Large intestine (tissue), 3 donors: ENCODE data around the gene DFFB. TPM values are rescaled to one million over a fixed set of nuclear protein-coding genes. Genes with fewer than 3 reads are reported as not detected.

Experiments used
- DNase-seq, 2 donors: peaks; one replicate each; pipeline versions ENCODE4 v3.0.0 to v3.0.0-alpha.2; 2013
- H3K27ac ChIP-seq: one replicate; pipeline ENCODE4 v1.5.1; 2013; ENCODE audit warnings: low read length
- H3K27me3 ChIP-seq: 2 replicates; pipeline ENCODE4 v1.6.1; 2013; ENCODE audit warnings: low read length; ENCODE audit not compliant: control insufficient read depth, insufficient read depth
- H3K36me3 ChIP-seq: 2 replicates; pipeline ENCODE4 v1.6.1; 2013; ENCODE audit warnings: low read length; ENCODE audit not compliant: control insufficient read depth, insufficient read depth
- H3K4me1 ChIP-seq: one replicate; pipeline ENCODE4 v1.6.1; 2013; ENCODE audit warnings: low read length; ENCODE audit not compliant: control insufficient read depth, insufficient read depth
- H3K4me3 ChIP-seq: one replicate; pipeline ENCODE4 v1.5.1; 2013; ENCODE audit warnings: low read length
- H3K9me3 ChIP-seq: one replicate; pipeline ENCODE4 v1.6.1; 2013; ENCODE audit warnings: mild to moderate bottlenecking, low read depth, low read length, moderate library complexity; ENCODE audit not compliant: control insufficient read depth
- WGBS: methylation state at CpG from one replicate; pipeline ENCODE4 v1.1.5; 2013; ENCODE audit warnings: low lambda C conversion rate; ENCODE audit not compliant: insufficient coverage; 5-methylcytosine and 5-hydroxymethylcytosine counted together
- polyA plus RNA-seq: library from polyadenylated mRNA; unstranded; fragments of 120-200 nt; gene quantifications from one replicate; pipeline ENCODE4 v1.2.1, GENCODE V29; 2013

The DFFB gene
- polyA plus RNA-seq, 1 donor: 10.6 TPM

DNA sequence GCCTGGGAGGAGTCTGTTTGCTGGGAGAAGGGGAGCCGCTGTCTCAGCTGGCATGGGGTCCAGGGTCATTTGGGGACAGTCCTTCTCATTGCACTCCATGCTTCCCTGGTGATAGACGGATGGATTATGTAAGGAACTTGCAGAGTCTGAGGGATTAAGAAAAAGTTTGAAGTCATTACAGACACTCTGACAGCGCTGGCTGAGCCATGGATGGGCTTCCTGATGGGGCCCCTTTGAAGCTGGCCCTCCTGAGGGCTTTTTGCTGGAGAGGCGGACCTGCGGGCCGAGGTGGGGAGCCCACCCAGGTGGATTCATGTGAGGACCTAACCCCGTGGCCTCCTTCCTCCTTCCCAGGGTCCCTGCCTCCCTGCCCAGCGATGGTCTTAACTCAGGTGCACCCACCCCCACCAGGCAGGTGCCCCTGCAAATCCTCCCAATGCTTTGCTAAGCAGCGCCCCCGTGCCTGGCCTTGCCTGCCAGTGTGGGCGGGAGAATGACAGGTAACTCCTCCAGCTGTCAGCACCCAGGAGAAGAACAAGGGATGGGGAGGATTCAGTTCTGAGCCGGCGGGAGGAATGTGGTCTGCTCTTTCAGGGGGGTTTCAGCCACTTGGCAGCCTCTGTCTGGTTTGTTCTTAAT, 67.0 kb downstream of the DFFB start:
- Histone ChIP-seq H3K27ac (no peak overlapping the region), H3K9me3 (no peaks in the 10 kb centered on the region), H3K4me3 (no peak overlapping the region), H3K27me3 (no peaks in the 10 kb centered on the region), H3K36me3 (no peaks in the 10 kb centered on the region), H3K4me1 (no peaks in the 10 kb centered on the region)
- DNase-seq: no peak
- no CpG with 5 or more reads among the region's 13 CpGs for WGBS

DNA sequence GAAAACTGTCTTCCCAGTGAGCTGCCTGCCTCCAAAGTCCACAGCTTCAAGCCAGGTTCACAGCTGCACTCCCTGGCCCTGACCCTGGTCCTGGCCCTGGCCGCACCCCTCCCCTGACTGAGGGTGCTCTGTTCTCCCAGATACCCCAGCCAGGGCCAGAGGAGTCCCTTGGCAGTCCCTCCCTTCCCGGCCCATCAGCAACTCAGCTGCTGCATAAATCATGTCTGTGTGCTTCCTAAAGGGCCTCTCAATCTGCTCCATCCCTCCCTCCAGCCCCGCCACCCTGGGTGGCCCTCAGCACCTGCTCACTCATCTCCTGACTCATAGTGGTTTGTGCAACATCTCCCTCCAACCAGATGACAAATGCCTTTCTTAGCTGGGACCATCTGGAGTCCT, 67.5 kb downstream of the DFFB start:
- no peaks in the 10 kb centered on the region for H3K4me1 ChIP-seq
- no peaks in the 10 kb centered on the region for H3K36me3 ChIP-seq
- no peak overlapping the region for H3K27ac ChIP-seq
- no peak overlapping the region for H3K4me3 ChIP-seq
- no peaks in the 10 kb centered on the region for H3K27me3 ChIP-seq
- WGBS: no CpG with 5 or more reads among the region's 3 CpGs
- no peaks in the 10 kb centered on the region for H3K9me3 ChIP-seq
- DNase-seq: no peak

DNA sequence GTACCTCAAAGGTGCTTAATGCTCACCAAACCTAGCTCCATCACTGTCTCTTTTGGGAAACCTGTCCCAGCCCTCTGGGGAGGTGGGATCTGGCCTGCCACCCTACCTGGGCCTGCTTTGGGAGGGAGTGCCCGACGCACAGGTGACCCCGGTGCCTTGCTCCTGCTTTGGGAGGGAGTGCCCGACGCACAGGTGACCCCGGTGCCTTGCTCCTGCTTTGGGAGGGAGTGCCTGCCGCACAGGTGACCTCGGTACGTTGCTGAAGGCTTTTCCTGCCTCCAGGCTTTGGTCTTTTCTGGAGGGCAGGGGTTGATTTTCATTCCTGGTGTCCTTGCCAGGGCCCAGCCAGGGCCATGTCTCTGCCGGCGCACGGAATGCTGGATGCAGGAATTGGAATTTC, 68.0 kb downstream of the DFFB start:
- Histone ChIP-seq H3K36me3 (no peaks in the 10 kb centered on the region), H3K4me3 (no peak overlapping the region), H3K27ac (no peak overlapping the region), H3K4me1 (no peaks in the 10 kb centered on the region), H3K9me3 (peaks cover 2% of the 10 kb centered on the region), H3K27me3 (no peaks in the 10 kb centered on the region)
- no CpG with 5 or more reads among the region's 12 CpGs for WGBS
- DNase-seq: no peak

DNA sequence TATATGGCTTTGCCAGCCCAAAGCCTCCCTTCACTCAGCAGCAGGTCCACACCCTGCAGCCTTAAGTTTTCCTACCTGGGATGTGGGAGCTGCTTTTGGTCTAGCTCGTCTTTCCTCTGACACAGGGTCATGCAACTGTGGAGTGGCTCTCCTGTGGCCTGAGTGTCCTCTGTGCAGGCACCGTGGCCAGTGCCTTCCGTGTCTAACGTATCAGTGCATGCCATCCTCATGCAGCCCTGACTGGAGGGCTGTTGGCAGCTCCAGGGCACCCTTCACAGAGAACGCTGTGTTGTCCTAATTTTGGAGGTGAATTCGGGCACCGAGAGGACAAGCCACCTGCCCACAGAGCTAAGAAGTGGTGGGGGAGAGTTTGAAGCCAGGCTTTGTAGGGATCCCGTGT, 68.5 kb downstream of the DFFB start:
- Histone ChIP-seq H3K27me3 (peaks cover under 1% of the 10 kb centered on the region), H3K36me3 (no peaks in the 10 kb centered on the region), H3K4me1 (no peaks in the 10 kb centered on the region), H3K9me3 (peaks cover 5% of the 10 kb centered on the region), H3K4me3 (no peak overlapping the region), H3K27ac (no peak overlapping the region)
- no CpG with 5 or more reads among the region's 8 CpGs for WGBS
- no peak for DNase-seq

DNA sequence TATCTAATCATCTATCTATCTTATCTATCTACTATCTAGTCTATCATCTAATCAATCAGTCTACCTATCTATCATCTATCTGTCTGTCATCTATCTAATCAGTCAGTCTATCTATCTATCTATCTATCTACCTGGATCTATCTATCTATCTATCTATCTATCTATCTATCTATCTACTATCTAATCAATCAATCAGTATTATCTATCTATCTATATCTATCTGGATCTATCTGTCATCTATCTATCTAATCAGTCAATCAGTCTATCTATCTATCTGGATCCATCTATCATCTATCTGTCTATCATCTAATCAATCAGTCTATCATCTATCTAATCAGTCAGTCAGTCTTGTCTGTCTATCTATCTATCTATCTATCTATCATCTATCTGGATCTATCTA, 69.7 kb downstream of the DFFB start:
- no peak for DNase-seq
- H3K27me3 ChIP-seq: peaks cover 3% of the 10 kb centered on the region
- H3K36me3 ChIP-seq: no peaks in the 10 kb centered on the region
- H3K4me3 ChIP-seq: no peak overlapping the region
- H3K9me3 ChIP-seq: peaks cover 5% of the 10 kb centered on the region
- no peaks in the 10 kb centered on the region for H3K4me1 ChIP-seq
- H3K27ac ChIP-seq: no peak overlapping the region

DNA sequence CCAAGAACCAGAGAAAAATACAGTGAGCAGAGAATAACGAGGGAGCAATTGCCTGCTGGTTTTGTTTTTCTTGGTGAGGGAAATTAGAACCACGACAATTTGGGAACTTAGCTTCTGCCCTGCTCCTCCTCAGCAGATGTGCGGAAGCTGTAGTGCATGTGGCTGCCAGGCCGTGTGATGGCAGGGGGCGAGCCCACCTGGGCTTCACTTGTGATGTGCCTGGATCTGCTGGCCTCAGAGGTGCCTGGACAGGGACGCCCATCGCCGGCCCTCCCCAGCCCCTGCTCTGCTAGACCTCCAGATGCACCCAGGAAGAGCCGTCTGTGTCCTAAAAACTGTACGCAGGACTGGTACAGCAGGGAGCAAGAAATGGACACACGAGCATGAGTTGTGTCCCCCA, 71.3 kb downstream of the DFFB start:
- H3K27ac ChIP-seq: no peak overlapping the region
- peaks cover 5% of the 10 kb centered on the region for H3K9me3 ChIP-seq
- H3K4me1 ChIP-seq: no peaks in the 10 kb centered on the region
- no CpG with 5 or more reads among the region's 11 CpGs for WGBS
- peaks cover 5% of the 10 kb centered on the region for H3K27me3 ChIP-seq
- no peak for DNase-seq
- no peaks in the 10 kb centered on the region for H3K36me3 ChIP-seq
- no peak overlapping the region for H3K4me3 ChIP-seq

DNA sequence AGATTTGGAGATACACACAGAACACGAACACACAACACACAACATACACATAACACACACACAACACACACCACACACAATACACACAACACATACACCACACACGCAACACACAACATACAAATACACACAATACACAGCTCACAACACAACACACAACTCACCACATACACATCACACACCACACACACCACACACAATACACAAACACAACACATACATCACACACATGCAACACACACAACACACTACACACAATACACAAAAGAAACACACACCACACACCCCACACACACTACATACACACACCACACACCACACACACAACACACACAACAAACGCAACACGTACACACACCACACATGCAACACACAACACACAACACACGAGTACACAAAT, 71.8 kb downstream of the DFFB start:
- Histone ChIP-seq H3K4me1 (no peaks in the 10 kb centered on the region), H3K27ac (no peak overlapping the region), H3K36me3 (no peaks in the 10 kb centered on the region), H3K27me3 (peaks cover 5% of the 10 kb centered on the region), H3K9me3 (peaks cover 5% of the 10 kb centered on the region), H3K4me3 (no peak overlapping the region)
- no CpG with 5 or more reads among the region's 5 CpGs for WGBS
- no peak for DNase-seq

DNA sequence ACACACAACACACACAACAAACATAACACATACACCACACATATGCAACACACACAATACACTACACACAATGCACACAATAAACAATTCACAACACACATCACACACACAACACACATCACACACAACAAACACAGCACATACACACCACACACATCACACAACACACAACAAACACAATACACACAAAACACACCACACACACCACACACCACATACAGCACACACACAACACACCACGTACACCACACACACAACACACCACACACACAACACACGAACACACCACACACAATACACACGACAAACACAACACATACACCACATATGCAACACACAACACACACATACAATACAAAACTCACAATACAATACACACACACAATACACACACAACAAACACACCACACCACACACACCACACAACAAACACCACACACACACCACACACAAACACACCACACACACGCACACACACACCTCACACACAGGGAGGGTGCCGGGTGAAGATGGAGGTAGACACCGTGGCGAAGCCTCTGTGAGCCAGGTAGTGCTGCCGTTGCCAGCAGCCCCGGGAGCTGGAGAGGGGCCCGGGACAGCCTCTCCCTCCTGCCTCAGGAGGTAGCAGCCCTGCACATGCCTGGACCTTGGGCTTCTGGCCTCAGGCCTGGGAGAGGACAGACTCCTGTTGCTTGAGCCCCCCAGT, 73.2 kb downstream of the DFFB start:
- whole genome bisulfite sequencing: no CpG with 5 or more reads among the region's 10 CpGs
- Histone ChIP-seq H3K4me3 (no peak overlapping the region), H3K4me1 (no peaks in the 10 kb centered on the region), H3K27ac (no peak overlapping the region), H3K36me3 (no peaks in the 10 kb centered on the region), H3K9me3 (peaks cover 5% of the 10 kb centered on the region), H3K27me3 (peaks cover 5% of the 10 kb centered on the region)
- no peak for DNase-seq

DNA sequence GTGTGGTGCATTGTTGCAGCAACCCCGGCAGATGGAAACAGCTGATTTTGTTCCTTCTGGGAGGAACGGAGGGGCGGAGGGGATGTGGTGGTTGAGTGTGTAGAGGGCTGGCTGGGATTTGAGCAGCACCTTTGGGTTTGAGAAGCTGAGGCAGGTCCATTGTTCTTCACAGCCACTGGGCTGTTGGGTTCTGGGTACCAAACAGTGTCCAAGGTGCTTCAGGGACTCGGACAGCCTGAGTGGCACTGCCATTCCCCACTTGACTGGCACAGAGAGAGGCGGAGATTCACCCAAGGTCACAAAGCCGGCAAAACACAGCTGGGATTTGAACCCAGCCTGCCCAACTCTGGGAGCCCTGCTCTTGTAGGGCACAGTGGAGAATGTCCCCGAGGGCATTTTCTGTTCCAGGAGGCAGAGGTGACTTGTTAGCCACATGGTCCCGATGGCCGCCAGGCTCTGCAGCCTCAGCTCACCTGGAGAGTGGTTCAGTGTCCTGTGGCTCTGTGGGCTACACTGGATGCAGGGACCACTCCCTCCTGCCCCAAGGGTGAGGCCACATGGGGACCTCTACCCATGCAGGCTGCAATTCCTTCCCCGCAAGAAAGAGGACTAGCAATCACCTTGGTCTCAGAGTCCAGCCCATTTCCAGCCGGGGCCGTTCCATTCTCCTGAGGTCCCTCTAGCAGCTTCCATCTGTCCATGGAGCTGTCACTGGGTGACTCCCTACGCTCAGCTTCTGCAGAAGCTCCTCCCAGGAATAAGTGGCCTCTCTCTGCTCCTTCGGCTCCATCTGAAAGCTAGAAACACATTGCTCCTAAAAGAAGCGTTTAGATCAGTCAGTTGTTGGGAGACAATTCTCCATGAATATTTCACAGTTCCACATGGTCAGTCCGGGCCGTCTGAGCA, 74.0 kb downstream of the DFFB start:
- Histone ChIP-seq H3K9me3 (peaks cover 5% of the 10 kb centered on the region), H3K27ac (no peak overlapping the region), H3K27me3 (peaks cover 5% of the 10 kb centered on the region), H3K36me3 (no peaks in the 10 kb centered on the region), H3K4me3 (no peak overlapping the region), H3K4me1 (no peaks in the 10 kb centered on the region)
- DNase-seq: no peak
- 20% methylated on average over 1 of the region's 17 CpGs for WGBS

DNA sequence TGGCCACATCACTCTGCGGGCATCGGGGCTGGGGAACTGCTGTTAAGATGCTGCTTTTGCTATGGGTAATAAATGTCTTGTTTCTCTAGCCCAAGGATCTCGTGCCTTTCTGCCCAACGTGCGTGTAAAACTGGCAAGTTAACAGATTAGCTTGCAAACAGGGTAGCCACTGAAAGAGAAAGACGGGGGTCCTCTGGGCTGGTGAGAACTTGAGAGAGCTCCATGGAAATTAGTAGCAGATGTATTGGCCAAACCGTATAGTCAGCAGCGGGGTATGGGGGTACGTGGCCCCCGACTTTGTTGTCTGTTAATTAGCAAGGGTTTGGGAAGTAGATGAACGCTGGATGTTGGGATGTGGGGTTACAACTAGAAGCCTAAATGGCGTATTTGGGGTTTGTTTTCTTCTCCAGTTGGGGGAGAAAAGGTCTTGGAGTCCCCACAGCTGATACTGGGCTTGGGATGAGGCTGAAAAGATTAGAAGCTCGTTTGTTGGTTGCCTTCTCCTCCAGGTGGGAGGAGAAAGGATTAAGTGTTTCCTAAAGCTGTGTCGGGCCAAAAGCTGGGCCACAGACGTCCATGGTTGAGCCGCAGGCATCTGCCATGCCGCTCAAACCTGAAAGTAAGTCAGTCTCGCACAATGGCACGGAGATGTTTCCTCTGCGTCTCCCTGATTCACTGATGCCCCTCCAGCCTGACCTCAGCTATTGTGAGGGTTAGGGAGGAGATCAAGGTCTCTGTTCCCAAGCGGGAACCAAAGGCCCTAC, 75.1 kb downstream of the DFFB start:
- DNase-seq: no peak
- no peak overlapping the region for H3K27ac ChIP-seq
- no peaks in the 10 kb centered on the region for H3K36me3 ChIP-seq
- peaks cover 5% of the 10 kb centered on the region for H3K27me3 ChIP-seq
- peaks cover 5% of the 10 kb centered on the region for H3K9me3 ChIP-seq
- H3K4me3 ChIP-seq: no peak overlapping the region
- no CpG with 5 or more reads among the region's 21 CpGs for WGBS
- H3K4me1 ChIP-seq: no peaks in the 10 kb centered on the region
